Fibroblast of skin of left quadriceps (primary cell): Measurements from ENCODE around the gene ASXL1.
"Not testable (repeated sequence)": the region's sequence is repeated elsewhere in the genome, so short reads cannot be mapped to it uniquely, and the experiment has no call there.

Experiments used
- DNase-seq, 2 experiments: peaks; one replicate each; pipeline ENCODE4 v3.0.0-alpha.2; 2013; ENCODE audit warnings: low read depth in 2 of 2

The ASXL1 gene

GRCh38 chr20:32407131-32407750, 49.1 kb downstream of the ASXL1 start:
- DNase-seq: not testable (repeated sequence)

DNA sequence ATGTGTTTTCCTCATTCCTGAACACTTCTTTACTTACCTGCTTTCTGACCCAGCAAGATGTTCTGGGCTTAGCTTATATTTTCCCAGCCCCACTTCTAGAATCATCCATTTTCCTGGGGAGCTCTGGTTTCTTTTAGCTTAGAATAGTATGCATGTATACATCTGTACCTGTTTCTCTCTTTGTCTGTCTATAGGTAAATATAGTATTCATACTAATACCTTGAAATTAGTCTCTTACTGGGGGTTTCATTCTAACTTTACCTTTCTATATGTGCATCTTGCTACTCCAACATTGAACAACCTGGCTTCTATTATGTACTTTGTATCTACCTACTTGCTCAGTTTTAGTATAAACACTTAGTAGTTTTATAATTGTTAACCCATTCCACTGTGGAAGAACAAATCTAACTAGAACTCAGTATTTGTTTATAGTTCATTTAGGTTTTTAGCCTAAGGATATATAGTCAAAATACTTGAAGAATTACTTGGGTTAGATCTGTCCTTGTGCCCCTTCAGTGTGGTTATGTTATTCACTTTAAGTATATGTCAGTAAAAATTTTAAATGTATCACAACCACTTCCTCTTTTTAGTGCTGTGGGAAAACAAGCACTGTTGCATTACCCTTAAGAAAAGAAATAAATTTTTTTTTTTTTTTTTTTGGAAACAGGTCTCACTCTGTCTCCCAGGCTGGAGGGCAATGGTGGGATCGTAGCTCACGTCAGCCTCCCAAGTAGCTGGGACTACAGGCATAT, 54.0 kb downstream of the ASXL1 start:
- DNase-seq: no peak

GRCh38 chr20:32415494-32415893, 57.4 kb downstream of the ASXL1 start:
- no peak for DNase-seq

- no peak for DNase-seq
These were observed 58.1 kb downstream of the ASXL1 start for GRCh38 chr20:32416206-32416605.

- DNase-seq: no peak
These were observed 60.2 kb downstream of the ASXL1 start for GRCh38 chr20:32418376-32418775.

DNA sequence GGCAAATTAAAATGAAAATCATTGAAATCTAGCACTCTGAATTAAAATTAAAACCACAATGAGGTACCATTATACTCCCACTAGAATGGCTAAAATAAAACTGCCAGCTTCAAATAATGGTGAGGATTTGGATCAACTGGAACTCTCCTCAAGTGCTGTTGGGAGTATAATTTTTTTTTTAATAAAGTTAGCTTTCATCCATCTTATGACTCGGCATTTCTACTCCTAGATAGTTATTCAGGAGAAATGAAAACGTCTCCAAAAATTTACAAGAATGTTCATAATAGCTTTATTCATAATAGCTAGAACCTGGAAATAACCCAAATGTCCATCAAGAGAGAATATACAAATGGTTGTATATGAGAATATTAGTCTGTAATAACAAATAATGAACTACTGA, 63.2 kb downstream of the ASXL1 start:
- DNase-seq: no peak

GRCh38 chr20:32427996-32428395, 69.9 kb downstream of the ASXL1 start:
- DNase-seq: no peak

- DNase-seq: no peak
These were observed 71.2 kb downstream of the ASXL1 start for GRCh38 chr20:32429343-32429742.

DNA sequence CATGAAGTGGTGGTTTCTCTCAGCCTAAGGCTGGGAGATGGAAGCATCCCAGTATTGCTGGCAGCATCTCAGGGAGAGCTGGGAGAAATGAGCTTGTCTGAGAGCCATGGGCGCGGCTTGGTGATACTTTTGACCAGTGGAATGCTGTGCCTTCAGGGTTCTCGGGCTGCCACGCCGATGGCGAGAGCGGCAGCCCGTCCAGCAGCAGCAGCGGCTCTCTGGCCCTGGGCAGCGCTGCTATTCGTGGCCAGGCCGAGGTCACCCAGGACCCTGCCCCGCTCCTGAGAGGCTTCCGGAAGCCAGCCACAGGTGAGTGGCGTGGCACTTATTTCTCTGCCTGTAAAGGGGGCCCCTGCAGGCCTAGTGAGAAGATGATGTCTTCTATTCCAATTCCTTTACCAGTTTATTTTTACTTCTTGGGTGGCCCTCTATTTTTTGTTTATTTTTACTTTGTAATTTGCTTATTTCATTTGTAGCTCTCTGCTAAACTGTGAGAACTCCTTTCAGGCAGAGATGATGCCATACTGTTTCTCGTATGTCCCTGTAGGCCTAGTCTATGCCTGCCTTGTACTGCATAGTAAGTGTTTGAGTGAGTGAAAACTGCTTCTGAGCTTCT, 71.7 kb downstream of the ASXL1 start:
- DNase-seq: no peak

GRCh38 chr20:32431457-32431856, 73.3 kb downstream of the ASXL1 start:
- DNase-seq: no peak

DNA sequence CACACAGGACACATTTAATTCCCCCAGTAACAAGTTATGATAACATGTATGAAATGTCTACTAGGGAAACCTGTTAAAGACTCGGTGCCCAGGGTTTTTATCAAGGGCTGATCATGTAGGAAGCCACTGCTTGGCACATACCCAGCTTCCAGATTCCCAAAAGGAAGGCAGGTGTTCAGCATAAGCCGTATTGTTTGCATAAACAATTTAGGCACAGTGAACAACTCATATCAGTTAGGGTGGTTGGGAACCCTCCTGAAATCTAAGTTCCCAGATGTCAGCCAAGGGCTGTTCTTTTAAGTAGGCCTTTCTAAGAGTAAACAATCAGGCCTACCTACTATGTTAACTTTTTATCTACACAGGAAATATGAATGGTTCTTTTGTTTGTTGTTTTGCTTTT, 74.1 kb downstream of the ASXL1 start:
- DNase-seq: no peak

DNA sequence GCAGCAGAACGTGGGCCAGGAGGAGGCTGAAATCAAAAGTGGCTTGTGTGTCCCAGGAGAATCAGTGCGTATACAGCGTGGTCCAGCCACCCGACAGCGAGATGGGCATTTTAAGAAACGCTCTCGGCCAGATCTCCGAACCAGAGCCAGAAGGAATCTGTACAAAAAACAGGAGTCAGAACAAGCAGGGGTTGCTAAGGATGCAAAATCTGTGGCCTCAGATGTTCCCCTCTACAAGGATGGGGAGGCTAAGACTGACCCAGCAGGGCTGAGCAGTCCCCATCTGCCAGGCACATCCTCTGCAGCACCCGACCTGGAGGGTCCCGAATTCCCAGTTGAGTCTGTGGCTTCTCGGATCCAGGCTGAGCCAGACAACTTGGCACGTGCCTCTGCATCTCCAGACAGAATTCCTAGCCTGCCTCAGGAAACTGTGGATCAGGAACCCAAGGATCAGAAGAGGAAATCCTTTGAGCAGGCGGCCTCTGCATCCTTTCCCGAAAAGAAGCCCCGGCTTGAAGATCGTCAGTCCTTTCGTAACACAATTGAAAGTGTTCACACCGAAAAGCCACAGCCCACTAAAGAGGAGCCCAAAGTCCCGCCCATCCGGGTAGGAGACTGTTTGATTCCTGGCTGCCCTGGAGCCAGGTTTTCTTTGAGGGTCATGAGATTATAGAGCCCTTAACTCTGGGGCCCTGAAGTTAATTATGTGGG, 75.3 kb downstream of the ASXL1 start:
- DNase-seq: no peak

GRCh38 chr20:32434434-32434833, 76.3 kb downstream of the ASXL1 start:
- DNase-seq: no peak

DNA sequence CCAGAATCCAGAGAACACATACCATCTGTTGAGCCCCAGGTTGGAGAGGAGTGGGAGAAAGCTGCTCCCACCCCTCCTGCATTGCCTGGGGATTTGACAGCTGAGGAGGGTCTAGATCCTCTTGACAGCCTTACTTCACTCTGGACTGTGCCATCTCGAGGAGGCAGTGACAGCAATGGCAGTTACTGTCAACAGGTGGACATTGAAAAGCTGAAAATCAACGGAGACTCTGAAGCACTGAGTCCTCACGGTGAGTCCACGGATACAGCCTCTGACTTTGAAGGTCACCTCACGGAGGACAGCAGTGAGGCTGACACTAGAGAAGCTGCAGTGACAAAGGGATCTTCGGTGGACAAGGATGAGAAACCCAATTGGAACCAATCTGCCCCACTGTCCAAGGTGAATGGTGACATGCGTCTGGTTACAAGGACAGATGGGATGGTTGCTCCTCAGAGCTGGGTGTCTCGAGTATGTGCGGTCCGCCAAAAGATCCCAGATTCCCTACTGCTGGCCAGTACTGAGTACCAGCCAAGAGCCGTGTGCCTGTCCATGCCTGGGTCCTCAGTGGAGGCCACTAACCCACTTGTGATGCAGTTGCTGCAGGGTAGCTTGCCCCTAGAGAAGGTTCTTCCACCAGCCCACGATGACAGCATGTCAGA, 77.4 kb downstream of the ASXL1 start:
- DNase-seq: no peak

DNA sequence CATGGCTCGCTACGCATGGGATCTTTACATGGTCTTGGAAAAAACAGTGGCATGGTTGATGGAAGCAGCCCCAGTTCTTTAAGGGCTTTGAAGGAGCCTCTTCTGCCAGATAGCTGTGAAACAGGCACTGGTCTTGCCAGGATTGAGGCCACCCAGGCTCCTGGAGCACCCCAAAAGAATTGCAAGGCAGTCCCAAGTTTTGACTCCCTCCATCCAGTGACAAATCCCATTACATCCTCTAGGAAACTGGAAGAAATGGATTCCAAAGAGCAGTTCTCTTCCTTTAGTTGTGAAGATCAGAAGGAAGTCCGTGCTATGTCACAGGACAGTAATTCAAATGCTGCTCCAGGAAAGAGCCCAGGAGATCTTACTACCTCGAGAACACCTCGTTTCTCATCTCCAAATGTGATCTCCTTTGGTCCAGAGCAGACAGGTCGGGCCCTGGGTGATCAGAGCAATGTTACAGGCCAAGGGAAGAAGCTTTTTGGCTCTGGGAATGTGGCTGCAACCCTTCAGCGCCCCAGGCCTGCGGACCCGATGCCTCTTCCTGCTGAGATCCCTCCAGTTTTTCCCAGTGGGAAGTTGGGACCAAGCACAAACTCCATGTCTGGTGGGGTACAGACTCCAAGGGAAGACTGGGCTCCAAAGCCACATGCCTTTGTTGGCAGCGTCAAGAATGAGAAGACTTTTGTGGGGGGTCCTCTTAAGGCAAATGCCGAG, 78.2 kb downstream of the ASXL1 start:
- no peak for DNase-seq

DNA sequence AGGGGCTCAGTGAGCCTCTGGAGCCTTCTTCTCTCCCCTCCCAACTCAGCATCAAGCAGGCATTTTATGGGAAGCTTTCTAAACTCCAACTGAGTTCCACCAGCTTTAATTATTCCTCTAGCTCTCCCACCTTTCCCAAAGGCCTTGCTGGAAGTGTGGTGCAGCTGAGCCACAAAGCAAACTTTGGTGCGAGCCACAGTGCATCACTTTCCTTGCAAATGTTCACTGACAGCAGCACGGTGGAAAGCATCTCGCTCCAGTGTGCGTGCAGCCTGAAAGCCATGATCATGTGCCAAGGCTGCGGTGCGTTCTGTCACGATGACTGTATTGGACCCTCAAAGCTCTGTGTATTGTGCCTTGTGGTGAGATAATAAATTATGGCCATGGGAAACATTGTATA, 78.8 kb downstream of the ASXL1 start:
- no peak for DNase-seq

GRCh38 chr20:32437391-32438074, 79.4 kb downstream of the ASXL1 start:
- no peak for DNase-seq

GRCh38 chr20:32438331-32438858, 80.3 kb downstream of the ASXL1 start:
- no peak for DNase-seq

- peak; percentile 47 to 53 for DNase-seq
These were observed 81.2 kb downstream of the ASXL1 start for GRCh38 chr20:32439132-32439829.
